Muscle layer of colon (tissue), 2 donors: ENCODE measurements around the gene EIF4E2.
"Not testable (repeated sequence)": the region's sequence is repeated elsewhere in the genome, so short reads cannot be mapped to it uniquely, and the experiment has no call there.

Experiments used
- H3K27ac ChIP-seq: one replicate; pipeline ENCODE4 v1.7.0; 2013; ENCODE audit warnings: low read depth, mild to moderate bottlenecking, low read length, moderate library complexity
- H3K27me3 ChIP-seq, 2 donors: one replicate each; pipeline ENCODE4 v1.7.0; 2013; ENCODE audit warnings: low read length in 2 of 2, mild to moderate bottlenecking in 2 of 2; ENCODE audit not compliant: insufficient read depth in 2 of 2, control insufficient read depth in 1 of 2
- H3K36me3 ChIP-seq: one replicate; pipeline ENCODE4 v1.7.0; 2013; ENCODE audit warnings: mild to moderate bottlenecking, low read length; ENCODE audit not compliant: insufficient read depth
- H3K4me1 ChIP-seq: one replicate; pipeline ENCODE4 v1.7.0; 2013; ENCODE audit warnings: mild to moderate bottlenecking, low read length; ENCODE audit not compliant: insufficient read depth
- H3K4me3 ChIP-seq, 2 donors: one replicate each; pipeline ENCODE4 v1.7.0; 2013; ENCODE audit warnings: low read length in 2 of 2, low read depth in 1 of 2, mild to moderate bottlenecking in 1 of 2, moderate library complexity in 1 of 2
- H3K9ac ChIP-seq: one replicate; pipeline ENCODE4 v1.7.0; 2013; ENCODE audit warnings: low read length
- H3K9me3 ChIP-seq: one replicate; pipeline ENCODE4 v1.7.0; 2013; ENCODE audit warnings: mild to moderate bottlenecking, low read length
- donor health status: abdominal sarcoma.
- donor health status: Adenocarcinoma of cecum.

The EIF4E2 gene

DNA sequence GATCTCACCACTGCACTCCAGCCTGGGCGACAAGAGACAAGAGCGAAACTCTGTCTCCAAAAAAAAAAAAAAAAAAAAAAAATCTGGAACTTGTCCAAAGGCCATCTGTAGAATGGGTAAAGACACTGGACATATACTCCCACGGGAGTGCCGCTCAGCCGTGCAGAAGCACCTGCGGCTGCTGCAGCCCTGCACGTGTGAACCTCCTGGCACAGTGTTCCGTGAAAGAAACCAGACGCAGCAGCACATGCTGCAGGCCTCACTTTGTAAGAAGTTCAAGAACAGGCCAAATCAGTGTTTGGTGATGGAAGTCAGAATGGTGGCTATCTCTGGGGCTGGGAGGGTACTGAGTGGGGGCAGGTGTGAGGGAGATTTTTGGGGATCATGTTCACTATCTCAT is 18.1 kb upstream of the EIF4E2 start:
- Histone ChIP-seq H3K27ac (no peak overlapping the region), H3K27me3 (peaks cover 6 to 7% of the 10 kb centered on the region in 2 donors), H3K9ac (no peak overlapping the region), H3K4me1 (no peaks in the 10 kb centered on the region), H3K36me3 (no peaks in the 10 kb centered on the region), H3K9me3 (no peaks in the 10 kb centered on the region), H3K4me3 (no peak overlapping the region)

DNA sequence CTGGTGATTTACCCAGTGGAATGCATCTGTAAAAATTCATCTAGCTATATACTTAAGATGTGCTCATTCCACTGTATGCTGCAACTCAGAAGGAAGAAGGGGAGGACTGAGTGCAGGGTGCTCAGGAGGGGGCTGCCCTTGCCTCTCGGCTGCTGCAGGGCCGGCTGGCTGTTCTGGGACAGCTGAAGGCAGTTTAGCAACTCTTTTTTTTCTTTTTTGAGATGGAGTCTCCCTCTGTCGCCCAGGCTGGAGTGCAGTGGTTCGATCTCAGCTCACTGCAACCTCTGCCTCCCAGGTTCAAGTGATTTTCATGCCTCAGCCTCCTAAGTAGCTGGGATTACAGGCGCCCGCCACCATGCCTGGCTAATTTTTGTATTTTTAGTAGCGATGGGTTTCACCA is 17.7 kb upstream of the EIF4E2 start:
- not testable (repeated sequence) for H3K9ac ChIP-seq, H3K4me1 ChIP-seq, H3K27ac ChIP-seq, H3K36me3 ChIP-seq, H3K4me3 ChIP-seq, H3K9me3 ChIP-seq
- H3K27me3 ChIP-seq = peaks cover 9 to 10% of the 10 kb centered on the region in 2 donors

DNA sequence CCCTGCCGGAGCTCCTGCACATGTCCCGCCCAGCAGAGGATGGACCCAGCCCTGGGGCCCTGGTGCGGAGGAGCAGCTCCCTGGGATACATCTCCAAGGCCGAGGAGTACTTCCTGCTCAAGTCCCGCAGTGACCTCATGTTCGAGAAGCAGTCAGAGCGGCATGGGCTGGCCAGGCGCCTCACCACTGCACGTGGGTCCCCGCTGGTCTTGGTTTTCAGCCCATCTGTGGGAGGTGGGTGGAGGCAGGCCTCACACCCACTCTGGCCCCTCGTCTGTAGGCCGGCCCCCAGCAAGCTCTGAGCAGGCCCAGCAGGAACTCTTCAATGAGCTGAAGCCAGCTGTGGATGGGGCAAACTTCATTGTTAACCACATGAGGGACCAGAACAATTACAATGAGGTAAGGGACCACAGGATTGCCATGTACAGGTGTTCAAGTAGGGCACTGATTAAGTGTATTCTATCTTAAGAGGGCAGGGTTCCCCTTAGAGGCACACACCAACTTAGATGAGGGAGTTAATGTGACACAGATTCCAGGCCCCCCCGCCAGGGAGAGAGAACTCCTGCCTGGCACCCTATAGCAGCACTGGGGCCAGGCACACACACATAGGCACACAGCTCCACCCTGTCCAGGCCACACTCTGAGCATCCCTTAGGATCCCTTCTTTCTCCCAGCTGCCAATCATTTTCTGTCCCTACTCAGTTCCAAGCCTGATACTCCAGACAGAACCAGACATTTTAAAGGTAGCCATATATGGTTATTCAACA is 16.4 kb upstream of the EIF4E2 start:
- Histone ChIP-seq H3K27ac (no peak overlapping the region), H3K4me1 (no peaks in the 10 kb centered on the region), H3K36me3 (no peaks in the 10 kb centered on the region), H3K9ac (no peak overlapping the region), H3K4me3 (no peak overlapping the region), H3K9me3 (no peaks in the 10 kb centered on the region), H3K27me3 (peaks cover 9 to 12% of the 10 kb centered on the region in 2 donors)

DNA sequence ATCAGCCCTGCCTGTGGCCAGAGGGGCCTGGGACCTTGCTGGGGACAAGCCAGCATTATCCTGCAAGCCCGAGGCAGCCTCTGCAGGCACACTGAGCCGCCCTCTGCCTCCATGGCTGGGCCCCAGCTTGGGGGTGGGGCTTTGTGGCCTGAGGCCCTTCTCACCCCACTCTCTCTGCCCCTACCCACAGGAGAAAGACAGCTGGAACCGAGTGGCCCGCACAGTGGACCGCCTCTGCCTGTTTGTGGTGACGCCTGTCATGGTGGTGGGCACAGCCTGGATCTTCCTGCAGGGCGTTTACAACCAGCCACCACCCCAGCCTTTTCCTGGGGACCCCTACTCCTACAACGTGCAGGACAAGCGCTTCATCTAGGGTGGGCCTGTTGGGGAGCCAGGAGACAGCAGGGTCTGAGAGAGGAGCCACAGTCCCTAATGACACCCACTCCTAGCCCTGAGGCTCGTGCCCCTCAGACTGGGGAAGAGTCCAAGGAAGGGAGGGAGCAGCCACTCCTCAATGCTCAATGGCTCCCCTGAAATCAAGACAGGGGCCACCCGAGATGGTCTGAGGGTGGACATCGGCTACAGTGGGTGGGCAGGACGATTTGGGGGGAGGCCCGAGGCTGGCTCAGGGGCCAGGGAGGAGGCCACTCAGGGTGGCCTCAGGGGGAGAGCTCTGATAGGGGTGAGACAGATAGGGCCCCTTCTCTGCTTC is 15.4 kb upstream of the EIF4E2 start:
- no peaks in the 10 kb centered on the region for H3K4me1 ChIP-seq
- no peaks in the 10 kb centered on the region for H3K36me3 ChIP-seq
- no peak overlapping the region for H3K27ac ChIP-seq
- peaks cover 9 to 21% of the 10 kb centered on the region in 2 donors for H3K27me3 ChIP-seq
- H3K9ac ChIP-seq = no peak overlapping the region
- no peaks in the 10 kb centered on the region for H3K9me3 ChIP-seq
- H3K4me3 ChIP-seq = no peak overlapping the region

DNA sequence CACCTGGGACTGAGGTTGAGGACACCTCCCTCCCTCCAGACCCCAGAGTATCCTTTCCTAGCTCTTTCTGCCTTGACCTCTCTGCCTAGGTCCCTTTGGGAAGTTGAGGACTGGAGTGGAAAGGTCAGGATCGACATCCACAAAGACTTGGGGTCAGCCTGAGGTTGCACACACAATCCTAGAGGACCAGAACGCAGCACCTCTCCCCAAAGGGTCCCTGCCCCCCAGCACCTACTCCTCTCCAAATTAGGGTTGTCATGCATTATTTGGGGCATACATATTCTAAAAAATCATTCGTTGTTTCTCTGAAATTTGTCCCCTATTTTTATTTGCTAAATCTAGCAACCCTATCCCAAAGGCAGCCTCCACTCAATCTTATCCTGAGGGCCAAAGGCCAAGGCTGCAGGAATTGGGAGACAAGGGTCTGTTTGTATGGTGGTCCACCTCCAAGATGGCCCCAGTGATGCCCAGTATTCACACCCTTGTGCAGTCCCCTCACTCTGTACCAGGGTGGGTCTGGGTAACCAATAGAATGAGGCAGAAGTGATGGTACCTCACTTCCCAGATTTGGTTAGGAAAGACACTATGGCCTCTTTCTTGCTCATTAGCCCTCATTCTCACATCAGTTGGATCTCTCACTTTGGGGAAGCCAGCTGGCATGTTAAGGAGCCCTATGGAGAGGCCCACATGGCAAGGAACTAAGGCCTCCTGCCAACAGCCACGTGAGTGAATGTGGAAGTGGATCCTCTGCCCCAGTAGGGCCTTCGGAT is 14.5 kb upstream of the EIF4E2 start:
- H3K36me3 ChIP-seq = no peaks in the 10 kb centered on the region
- peaks cover 9 to 28% of the 10 kb centered on the region in 2 donors for H3K27me3 ChIP-seq
- H3K4me3 ChIP-seq = no peak overlapping the region
- no peak overlapping the region for H3K9ac ChIP-seq
- H3K27ac ChIP-seq = no peak overlapping the region
- no peaks in the 10 kb centered on the region for H3K9me3 ChIP-seq
- H3K4me1 ChIP-seq = no peaks in the 10 kb centered on the region

DNA sequence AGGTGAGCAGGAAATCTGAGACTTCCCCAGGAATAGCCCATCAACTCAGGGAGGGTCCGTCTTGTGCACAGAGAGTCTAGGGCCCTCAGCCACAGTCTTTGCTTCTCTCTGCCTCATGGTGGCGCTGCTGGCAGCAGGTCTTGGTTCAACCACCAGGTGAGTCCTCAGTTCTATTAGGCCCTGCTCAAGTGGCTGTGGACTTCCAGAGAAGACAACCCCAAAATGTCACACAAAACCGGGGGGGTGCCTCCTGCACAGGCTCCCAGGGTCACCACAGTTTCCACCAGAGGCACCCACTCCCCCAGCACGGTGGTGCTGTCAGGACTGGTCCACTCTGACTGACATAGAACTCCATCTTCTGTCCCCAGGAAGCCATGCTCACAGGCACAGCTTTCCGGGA is 13.4 kb upstream of the EIF4E2 start:
- no peaks in the 10 kb centered on the region for H3K36me3 ChIP-seq
- H3K4me1 ChIP-seq = no peaks in the 10 kb centered on the region
- H3K27ac ChIP-seq = no peak overlapping the region
- no peak overlapping the region for H3K9ac ChIP-seq
- no peak overlapping the region for H3K4me3 ChIP-seq
- peaks cover 9 to 28% of the 10 kb centered on the region in 2 donors for H3K27me3 ChIP-seq
- H3K9me3 ChIP-seq = no peaks in the 10 kb centered on the region

DNA sequence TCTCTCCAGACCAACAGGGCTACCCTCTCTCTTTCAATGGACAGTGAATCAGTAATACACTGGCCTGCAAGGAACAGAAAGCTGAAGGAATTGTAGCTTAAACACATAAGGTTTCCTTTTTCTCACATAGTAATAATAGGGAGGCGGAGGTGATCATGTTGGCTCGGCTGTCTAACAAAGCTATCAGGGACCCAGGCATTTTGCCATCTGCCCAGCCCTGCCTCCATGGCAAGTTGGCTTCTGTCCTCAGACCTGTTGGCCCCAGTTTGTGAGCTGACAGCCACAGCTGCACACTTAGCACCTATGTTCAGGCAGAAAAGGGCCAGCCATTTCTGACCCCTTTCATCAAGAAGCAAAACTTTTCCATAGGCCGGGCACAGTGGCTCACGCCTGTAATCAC is 13.0 kb upstream of the EIF4E2 start:
- H3K27me3 ChIP-seq = peaks cover 9 to 28% of the 10 kb centered on the region in 2 donors
- H3K9me3 ChIP-seq = no peaks in the 10 kb centered on the region
- no peaks in the 10 kb centered on the region for H3K4me1 ChIP-seq
- no peak overlapping the region for H3K27ac ChIP-seq
- H3K9ac ChIP-seq = no peak overlapping the region
- H3K4me3 ChIP-seq = no peak overlapping the region
- H3K36me3 ChIP-seq = no peaks in the 10 kb centered on the region

DNA sequence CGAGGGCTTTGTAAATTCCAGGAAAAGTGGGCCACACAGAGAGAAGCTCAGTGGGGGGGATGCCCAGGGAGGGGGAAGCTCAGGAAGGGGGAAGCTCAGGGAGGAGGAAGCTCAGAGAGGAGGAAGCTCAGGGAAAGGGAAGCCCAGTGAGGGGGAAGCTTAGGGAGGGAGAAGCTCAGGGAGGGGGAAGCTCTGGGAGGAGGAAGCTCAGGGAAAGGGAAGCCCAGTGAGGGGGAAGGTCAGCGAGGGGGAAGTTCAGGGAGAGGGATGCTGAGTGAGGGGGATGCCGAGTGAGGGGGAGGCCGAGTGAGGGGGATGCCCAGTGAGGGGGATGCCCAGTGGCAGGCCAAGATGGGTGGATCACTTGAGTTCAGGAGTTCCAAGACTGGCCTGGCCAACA is 11.8 kb upstream of the EIF4E2 start:
- H3K27me3 ChIP-seq = peaks cover 9 to 28% of the 10 kb centered on the region in 2 donors
- H3K4me1 ChIP-seq = no peaks in the 10 kb centered on the region
- no peak overlapping the region for H3K9ac ChIP-seq
- H3K36me3 ChIP-seq = no peaks in the 10 kb centered on the region
- no peak overlapping the region for H3K27ac ChIP-seq
- H3K4me3 ChIP-seq = no peak overlapping the region
- no peaks in the 10 kb centered on the region for H3K9me3 ChIP-seq

DNA sequence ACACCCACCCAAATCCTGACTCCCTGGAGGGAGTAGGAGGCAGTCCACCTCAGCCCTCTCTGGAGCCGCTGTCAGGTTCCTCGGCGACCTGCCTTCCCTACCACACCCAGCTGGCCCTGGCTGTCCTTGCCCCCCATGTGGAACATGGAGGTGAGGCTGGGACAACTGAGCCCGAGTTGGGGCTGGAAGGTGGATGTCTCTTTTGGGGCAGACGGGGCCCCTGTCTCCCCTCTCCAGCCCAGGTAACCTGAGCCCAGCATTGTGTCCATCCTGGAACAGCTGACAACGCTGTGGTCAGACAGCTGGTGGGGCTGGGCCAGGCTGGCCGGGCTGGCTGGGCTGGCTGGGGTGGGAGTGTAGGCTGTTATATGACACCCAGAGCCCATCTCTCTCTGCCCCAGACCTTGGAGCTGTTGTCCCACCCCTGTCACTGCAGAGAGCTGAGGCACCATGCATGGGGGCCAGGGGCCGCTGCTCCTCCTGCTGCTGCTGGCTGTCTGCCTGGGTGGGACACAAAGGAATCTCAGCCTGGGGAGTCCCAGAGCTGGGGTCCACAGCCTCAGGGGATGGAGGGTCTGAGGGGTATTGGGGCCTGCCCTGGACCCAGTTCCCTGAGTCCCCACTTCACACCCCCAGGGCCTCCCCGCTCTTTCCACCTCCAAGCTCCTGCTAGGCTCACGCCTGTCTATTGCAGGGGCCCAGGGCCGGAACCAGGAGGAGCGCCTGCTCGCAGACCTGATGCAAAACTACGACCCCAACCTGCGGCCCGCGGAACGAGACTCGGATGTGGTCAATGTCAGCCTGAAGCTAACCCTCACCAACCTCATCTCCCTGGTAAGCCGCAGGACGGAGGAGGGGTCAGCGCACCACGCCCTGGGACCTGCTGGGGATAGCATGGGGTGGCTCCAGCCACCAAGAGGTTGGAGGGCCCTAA is 10.9 kb upstream of the EIF4E2 start, which contains the start of gene CHRNG:
TSS of gene CHRNG (plus strand) at position 395 of the 934 bp plus-strand sequence. CDS start at position 451, 56 bp downstream.
- Histone ChIP-seq H3K4me3 (no peak within 1 kb of the TSS), H3K36me3 (no peaks in the 10 kb centered on the region), H3K4me1 (no peaks in the 10 kb centered on the region), H3K27ac (no peak within 1 kb of the TSS), H3K27me3 (peaks cover 9 to 28% of the 10 kb centered on the region in 2 donors), H3K9me3 (no peaks in the 10 kb centered on the region), H3K9ac (no peak within 1 kb of the TSS)

DNA sequence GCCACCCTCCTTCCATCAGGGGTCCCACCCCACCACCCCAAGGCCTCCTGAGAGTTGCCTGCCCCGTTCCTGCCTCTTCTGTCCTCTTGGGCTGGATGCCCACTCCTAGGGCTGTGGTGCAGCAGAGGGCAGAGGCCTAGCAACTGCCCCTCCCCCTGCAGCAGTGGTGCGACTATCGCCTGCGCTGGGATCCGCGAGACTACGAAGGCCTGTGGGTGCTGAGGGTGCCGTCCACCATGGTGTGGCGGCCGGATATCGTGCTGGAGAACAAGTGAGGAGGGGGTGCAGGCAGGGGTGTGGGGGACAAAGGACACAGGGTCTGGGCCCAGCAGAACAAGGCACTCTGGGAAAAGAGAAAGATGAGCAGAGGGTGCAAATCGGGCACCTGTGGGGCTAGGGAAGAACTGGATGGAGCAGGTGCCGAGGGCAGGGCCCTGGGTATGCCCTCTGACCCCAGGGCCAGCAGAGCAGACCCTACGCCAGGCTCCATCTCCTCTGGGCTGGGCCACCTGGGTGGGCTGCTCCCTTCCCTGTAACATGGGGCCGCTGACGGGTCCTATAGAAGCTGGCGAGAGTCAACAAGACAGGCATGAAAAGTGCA is 9.9 kb upstream of the EIF4E2 start:
- Histone ChIP-seq H3K9me3 (no peaks in the 10 kb centered on the region), H3K9ac (no peak overlapping the region), H3K36me3 (no peaks in the 10 kb centered on the region), H3K4me1 (no peaks in the 10 kb centered on the region), H3K27me3 (peaks cover 9 to 28% of the 10 kb centered on the region in 2 donors), H3K27ac (no peak overlapping the region), H3K4me3 (no peak overlapping the region)
